HepG2 (cell line): Measurements from ENCODE around the gene AHSA1. TPM values are rescaled to one million over a fixed set of nuclear protein-coding genes. Genes with fewer than 3 reads are reported as not detected.

Experiments used
- HCFC1 ChIP-seq: fragments of 150-350 bp; IDR thresholded peaks from 2 replicates; pipeline ENCODE4 v1.6.1; 2014; ENCODE audit warnings: low read depth, low read length
- MEIS2 ChIP-seq: sonication (generic); formaldehyde crosslinking; IDR thresholded peaks from 2 replicates; pipeline ENCODE4 v1.9.0; 2021; ENCODE audit warnings: mild to moderate bottlenecking, missing genetic modification reagents
- MTA3 ChIP-seq: sonication (generic); formaldehyde crosslinking; IDR thresholded peaks from 2 replicates; pipeline ENCODE4 v1.4.0; 2020; ENCODE audit warnings: missing genetic modification reagents
- SNRNP70 ChIP-seq: fragments of 200-400 bp; formaldehyde crosslinking; IDR thresholded peaks from 2 replicates; pipeline ENCODE4 v1.6.1; 2017; ENCODE audit warnings: mild to moderate bottlenecking, low read depth, low read length, moderate library complexity
- SRY ChIP-seq: sonication (generic); formaldehyde crosslinking; IDR thresholded peaks from 2 replicates; pipeline ENCODE4 v1.8.0; 2022; ENCODE audit warnings: mild to moderate bottlenecking, missing genetic modification reagents
- TAF1 ChIP-seq: sonication (generic); formaldehyde crosslinking; IDR thresholded peaks from 2 replicates; pipeline ENCODE4 v1.4.0; 2020; ENCODE audit warnings: missing genetic modification reagents
- ZFY ChIP-seq: sonication (generic); formaldehyde crosslinking; IDR thresholded peaks from 2 replicates; pipeline ENCODE4 v1.4.0; 2020; ENCODE audit warnings: missing genetic modification reagents
- ZKSCAN5 ChIP-seq: sonication (generic); formaldehyde crosslinking; IDR thresholded peaks from 2 replicates; pipeline ENCODE4 v1.5.1; 2020; ENCODE audit warnings: mild to moderate bottlenecking, missing genetic modification reagents
- ZNF274 ChIP-seq: sonication (generic); formaldehyde crosslinking; IDR thresholded peaks from 2 replicates; pipeline ENCODE4 v1.5.1; 2020; ENCODE audit warnings: mild to moderate bottlenecking, missing genetic modification reagents
- ZNF331 ChIP-seq: sonication (generic); formaldehyde crosslinking; IDR thresholded peaks from 2 replicates; pipeline ENCODE4 v1.4.0; 2020; ENCODE audit warnings: missing genetic modification reagents
- ZNF354B ChIP-seq: sonication (generic); formaldehyde crosslinking; IDR thresholded peaks from 2 replicates; pipeline ENCODE4 v1.8.0; 2022; ENCODE audit warnings: mild to moderate bottlenecking, missing genetic modification reagents
- ZNF501 ChIP-seq: sonication (generic); formaldehyde crosslinking; IDR thresholded peaks from 2 replicates; pipeline ENCODE4 v1.5.1; 2020; ENCODE audit warnings: mild to moderate bottlenecking, moderate library complexity, missing genetic modification reagents
- ZNF703 ChIP-seq: sonication (generic); formaldehyde crosslinking; IDR thresholded peaks from 2 replicates; pipeline ENCODE4 v1.5.1; 2020; ENCODE audit warnings: missing genetic modification reagents, mild to moderate bottlenecking, moderate library complexity, borderline replicate concordance
- ZNF749 ChIP-seq: sonication (generic); formaldehyde crosslinking; IDR thresholded peaks from 2 replicates; pipeline ENCODE4 v1.8.0; 2022; ENCODE audit warnings: mild to moderate bottlenecking, missing genetic modification reagents, moderate library complexity, borderline replicate concordance
- polyA plus RNA-seq, 8 experiments: library from polyadenylated mRNA; depleted of rRNA in 3 of 8; stranded (reverse) in 7 of 8; unstranded in 1 of 8; fragments of >200 nt; fragmentation: Illumina TruSeq in 4 of 8; extraction: Trizol in 4 of 8; gene quantifications; 2 replicates each; pipeline versions ENCODE4 v1.2.1 to v1.2.3, GENCODE V29; 2011 to 2016; ENCODE audit warnings: low read depth in 4 of 8, missing spikeins in 1 of 8, mixed read lengths in 1 of 8; ENCODE audit not compliant: insufficient read depth in 1 of 8
- total RNA-seq, 5 experiments: library from RNA; depleted of rRNA; stranded (reverse); fragments of >200 nt; fragmentation: Illumina TruSeq; extraction: Trizol; gene quantifications; 2 replicates each; pipeline ENCODE4 v1.2.3, GENCODE V29; 2016; ENCODE audit warnings: low read depth in 1 of 5
- TF ChIP-seq, protein P1 (sequence below): sonication (generic); formaldehyde crosslinking; IDR thresholded peaks from 2 replicates; pipeline ENCODE4 v1.4.0; 2020; ENCODE audit warnings: mild to moderate bottlenecking, missing genetic modification reagents
- TF ChIP-seq, protein P2 (sequence below): sonication (generic); formaldehyde crosslinking; IDR thresholded peaks from 2 replicates; pipeline ENCODE4 v1.4.0; 2020; ENCODE audit warnings: missing genetic modification reagents
- TF ChIP-seq, protein P3 (sequence below): sonication (generic); formaldehyde crosslinking; conservative IDR thresholded peaks from 2 replicates; pipeline ENCODE4 v1.4.0; 2020; ENCODE audit warnings: missing genetic modification reagents
- TF ChIP-seq, protein P4 (sequence below): sonication (generic); formaldehyde crosslinking; IDR thresholded peaks from 2 replicates; pipeline ENCODE4 v1.4.0; 2020; ENCODE audit warnings: mild to moderate bottlenecking, missing genetic modification reagents
- TF ChIP-seq, protein P5 (sequence below): sonication (generic); formaldehyde crosslinking; IDR thresholded peaks from 2 replicates; pipeline ENCODE4 v1.4.0; 2020; ENCODE audit warnings: mild to moderate bottlenecking, missing genetic modification reagents

AHSA1 gene
- total and polyA plus RNA-seq, 2 of the 13 experiments (the other 11 are each of a cell fraction or from before 2014, with no cell fraction given) = 113 to 241 TPM

DNA sequence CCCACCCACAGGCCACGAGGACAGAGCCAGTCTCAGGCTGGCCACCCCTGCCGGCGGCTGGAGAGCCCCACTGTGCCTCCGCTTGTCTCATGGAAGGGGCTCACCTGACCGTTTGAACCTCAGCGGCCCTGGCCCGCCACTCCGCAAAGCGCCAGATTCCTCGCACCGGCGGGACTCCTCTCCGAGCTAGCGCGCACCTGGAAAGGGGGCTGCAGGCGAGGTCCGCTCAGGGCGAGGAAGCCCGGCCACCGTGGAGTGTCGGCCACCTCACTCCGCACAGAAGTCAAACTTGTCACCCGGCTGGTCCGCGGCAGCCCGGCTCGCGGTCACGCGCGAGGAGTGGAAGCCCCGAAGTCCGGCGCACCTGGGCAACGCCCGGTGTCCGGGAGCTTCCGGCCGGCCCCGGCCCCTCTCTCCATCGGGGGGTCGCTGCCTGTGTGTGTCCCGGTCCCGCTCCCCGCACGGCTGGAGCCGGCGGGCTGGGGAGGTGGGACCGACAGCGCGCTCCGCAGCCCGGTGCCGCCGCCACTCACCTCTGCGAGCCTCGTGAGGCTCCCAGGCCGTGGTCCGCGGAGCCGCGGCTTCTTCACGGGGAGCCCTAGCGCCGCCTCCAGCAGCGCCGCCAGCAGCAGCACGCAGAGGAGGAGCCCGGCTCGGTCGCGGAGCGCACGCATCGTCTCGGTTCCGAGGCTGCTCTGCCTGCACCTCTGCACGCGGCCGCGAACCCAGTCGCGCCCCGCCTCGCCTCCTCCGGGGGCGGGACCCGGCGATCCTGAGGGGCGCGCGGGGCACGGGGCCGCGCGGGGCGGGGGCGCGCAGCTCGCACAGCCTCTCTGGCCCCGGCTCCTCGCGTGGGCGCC is 40.5 kb downstream of the AHSA1 start, which contains the start of gene ISM2 (continued):
- TF ChIP-seq, protein P1, sequence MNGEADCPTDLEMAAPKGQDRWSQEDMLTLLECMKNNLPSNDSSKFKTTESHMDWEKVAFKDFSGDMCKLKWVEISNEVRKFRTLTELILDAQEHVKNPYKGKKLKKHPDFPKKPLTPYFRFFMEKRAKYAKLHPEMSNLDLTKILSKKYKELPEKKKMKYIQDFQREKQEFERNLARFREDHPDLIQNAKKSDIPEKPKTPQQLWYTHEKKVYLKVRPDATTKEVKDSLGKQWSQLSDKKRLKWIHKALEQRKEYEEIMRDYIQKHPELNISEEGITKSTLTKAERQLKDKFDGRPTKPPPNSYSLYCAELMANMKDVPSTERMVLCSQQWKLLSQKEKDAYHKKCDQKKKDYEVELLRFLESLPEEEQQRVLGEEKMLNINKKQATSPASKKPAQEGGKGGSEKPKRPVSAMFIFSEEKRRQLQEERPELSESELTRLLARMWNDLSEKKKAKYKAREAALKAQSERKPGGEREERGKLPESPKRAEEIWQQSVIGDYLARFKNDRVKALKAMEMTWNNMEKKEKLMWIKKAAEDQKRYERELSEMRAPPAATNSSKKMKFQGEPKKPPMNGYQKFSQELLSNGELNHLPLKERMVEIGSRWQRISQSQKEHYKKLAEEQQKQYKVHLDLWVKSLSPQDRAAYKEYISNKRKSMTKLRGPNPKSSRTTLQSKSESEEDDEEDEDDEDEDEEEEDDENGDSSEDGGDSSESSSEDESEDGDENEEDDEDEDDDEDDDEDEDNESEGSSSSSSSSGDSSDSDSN (CRISPR knock-in tag) = peak; percentile 82
- TF ChIP-seq ZNF703 = peak; percentile 81; the same call in 1 of the 2 replicates
- TF ChIP-seq, protein P2, sequence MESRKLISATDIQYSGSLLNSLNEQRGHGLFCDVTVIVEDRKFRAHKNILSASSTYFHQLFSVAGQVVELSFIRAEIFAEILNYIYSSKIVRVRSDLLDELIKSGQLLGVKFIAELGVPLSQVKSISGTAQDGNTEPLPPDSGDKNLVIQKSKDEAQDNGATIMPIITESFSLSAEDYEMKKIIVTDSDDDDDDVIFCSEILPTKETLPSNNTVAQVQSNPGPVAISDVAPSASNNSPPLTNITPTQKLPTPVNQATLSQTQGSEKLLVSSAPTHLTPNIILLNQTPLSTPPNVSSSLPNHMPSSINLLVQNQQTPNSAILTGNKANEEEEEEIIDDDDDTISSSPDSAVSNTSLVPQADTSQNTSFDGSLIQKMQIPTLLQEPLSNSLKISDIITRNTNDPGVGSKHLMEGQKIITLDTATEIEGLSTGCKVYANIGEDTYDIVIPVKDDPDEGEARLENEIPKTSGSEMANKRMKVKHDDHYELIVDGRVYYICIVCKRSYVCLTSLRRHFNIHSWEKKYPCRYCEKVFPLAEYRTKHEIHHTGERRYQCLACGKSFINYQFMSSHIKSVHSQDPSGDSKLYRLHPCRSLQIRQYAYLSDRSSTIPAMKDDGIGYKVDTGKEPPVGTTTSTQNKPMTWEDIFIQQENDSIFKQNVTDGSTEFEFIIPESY (CRISPR knock-in tag) = no peak
- TF ChIP-seq ZNF749 (CRISPR knock-in tag) = 0 out of 2 replicates have a peak, but pooled peaks have one; percentile 32
- no peak for TF ChIP-seq MTA3
- TF ChIP-seq SNRNP70 = no peak
- TF ChIP-seq ZNF274 (CRISPR knock-in tag) = 0 out of 2 replicates have a peak, but pooled peaks have one; percentile 27
- TF ChIP-seq MEIS2 (CRISPR knock-in tag) = peak; percentile 76
- TF ChIP-seq, protein P3, sequence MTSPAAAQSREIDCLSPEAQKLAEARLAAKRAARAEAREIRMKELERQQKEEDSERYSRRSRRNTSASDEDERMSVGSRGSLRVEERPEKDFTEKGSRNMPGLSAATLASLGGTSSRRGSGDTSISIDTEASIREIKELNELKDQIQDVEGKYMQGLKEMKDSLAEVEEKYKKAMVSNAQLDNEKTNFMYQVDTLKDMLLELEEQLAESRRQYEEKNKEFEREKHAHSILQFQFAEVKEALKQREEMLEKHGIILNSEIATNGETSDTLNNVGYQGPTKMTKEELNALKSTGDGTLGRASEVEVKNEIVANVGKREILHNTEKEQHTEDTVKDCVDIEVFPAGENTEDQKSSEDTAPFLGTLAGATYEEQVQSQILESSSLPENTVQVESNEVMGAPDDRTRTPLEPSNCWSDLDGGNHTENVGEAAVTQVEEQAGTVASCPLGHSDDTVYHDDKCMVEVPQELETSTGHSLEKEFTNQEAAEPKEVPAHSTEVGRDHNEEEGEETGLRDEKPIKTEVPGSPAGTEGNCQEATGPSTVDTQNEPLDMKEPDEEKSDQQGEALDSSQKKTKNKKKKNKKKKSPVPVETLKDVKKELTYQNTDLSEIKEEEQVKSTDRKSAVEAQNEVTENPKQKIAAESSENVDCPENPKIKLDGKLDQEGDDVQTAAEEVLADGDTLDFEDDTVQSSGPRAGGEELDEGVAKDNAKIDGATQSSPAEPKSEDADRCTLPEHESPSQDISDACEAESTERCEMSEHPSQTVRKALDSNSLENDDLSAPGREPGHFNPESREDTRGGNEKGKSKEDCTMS (CRISPR knock-in tag) = no peak
- no peak for TF ChIP-seq HCFC1
- 0 out of 2 replicates have a peak, but pooled peaks have one; percentile 71 for TF ChIP-seq ZNF501
- TF ChIP-seq, protein P4, sequence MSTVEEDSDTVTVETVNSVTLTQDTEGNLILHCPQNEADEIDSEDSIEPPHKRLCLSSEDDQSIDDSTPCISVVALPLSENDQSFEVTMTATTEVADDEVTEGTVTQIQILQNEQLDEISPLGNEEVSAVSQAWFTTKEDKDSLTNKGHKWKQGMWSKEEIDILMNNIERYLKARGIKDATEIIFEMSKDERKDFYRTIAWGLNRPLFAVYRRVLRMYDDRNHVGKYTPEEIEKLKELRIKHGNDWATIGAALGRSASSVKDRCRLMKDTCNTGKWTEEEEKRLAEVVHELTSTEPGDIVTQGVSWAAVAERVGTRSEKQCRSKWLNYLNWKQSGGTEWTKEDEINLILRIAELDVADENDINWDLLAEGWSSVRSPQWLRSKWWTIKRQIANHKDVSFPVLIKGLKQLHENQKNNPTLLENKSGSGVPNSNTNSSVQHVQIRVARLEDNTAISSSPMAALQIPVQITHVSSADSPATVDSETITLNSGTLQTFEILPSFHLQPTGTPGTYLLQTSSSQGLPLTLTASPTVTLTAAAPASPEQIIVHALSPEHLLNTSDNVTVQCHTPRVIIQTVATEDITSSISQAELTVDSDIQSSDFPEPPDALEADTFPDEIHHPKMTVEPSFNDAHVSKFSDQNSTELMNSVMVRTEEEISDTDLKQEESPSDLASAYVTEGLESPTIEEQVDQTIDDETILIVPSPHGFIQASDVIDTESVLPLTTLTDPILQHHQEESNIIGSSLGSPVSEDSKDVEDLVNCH = no peak
- 0 out of 2 replicates have a peak, but pooled peaks have one; percentile 46 for TF ChIP-seq ZKSCAN5
- TF ChIP-seq ZNF331 = 0 out of 2 replicates have a peak, but pooled peaks have one; percentile 27
- 0 out of 2 replicates have a peak, but pooled peaks have one; percentile 65 for TF ChIP-seq ZNF354B (CRISPR knock-in tag)
- TF ChIP-seq ZFY (CRISPR knock-in tag) = peak; percentile 71
- TF ChIP-seq SRY (CRISPR knock-in tag) = 0 out of 2 replicates have a peak, but pooled peaks have one; percentile 75
- TF ChIP-seq, protein P5, sequence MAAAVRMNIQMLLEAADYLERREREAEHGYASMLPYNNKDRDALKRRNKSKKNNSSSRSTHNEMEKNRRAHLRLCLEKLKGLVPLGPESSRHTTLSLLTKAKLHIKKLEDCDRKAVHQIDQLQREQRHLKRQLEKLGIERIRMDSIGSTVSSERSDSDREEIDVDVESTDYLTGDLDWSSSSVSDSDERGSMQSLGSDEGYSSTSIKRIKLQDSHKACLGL (CRISPR knock-in tag) = peak; percentile 82; the same call in 1 of the 2 replicates
- peak; percentile 31; the same call in 1 of the 2 replicates for TF ChIP-seq TAF1 (CRISPR knock-in tag)
